BJ (cell line): ENCODE results near the gene NRGN. TPM values are rescaled to one million over a fixed set of nuclear protein-coding genes. Genes with fewer than 3 reads are reported as not detected.

Source experiments
- CTCF ChIA-PET: fragments of 350-600 bp; formaldehyde crosslinking; extraction: SDS; loops from one replicate; lab custom pipeline; 2021; ENCODE audit warnings: antibody characterized with exemption, inconsistent platforms; lab: Yijun Ruan, JAX
- POLR2A ChIA-PET: fragments of 300-600 bp; sonication (Branson Sonifier 250); formaldehyde crosslinking; extraction: SDS; loops from one replicate; lab custom pipeline; 2021; ENCODE audit warnings: antibody characterized with exemption; lab: Charles Lee
- DNase-seq: peaks from one replicate; pipeline ENCODE4 v3.0.0-alpha.2; 2011; ENCODE audit warnings: low read depth
- H3K27me3 ChIP-seq: 2 replicates; pipeline ENCODE4 v1.6.0; 2011; ENCODE audit warnings: low read length; ENCODE audit not compliant: control insufficient read depth, insufficient read depth
- H3K36me3 ChIP-seq: 2 replicates; pipeline ENCODE4 v1.5.1; 2011; ENCODE audit warnings: low read length; ENCODE audit not compliant: control insufficient read depth, insufficient read depth
- H3K4me3 ChIP-seq: 2 replicates; pipeline ENCODE4 v1.5.1; 2011; ENCODE audit warnings: low read depth, mild to moderate bottlenecking, control low read depth, low read length
- CTCF ChIP-seq: IDR thresholded peaks from 2 replicates; pipeline ENCODE4 v1.5.1; 2011; ENCODE audit warnings: low read depth, mild to moderate bottlenecking, control low read depth, inconsistent platforms, low read length, moderate library complexity; ENCODE audit not compliant: insufficient read depth
- polyA plus RNA-seq: library from polyadenylated mRNA; depleted of rRNA; stranded (reverse); fragments of >200 nt; gene quantifications from 2 replicates; pipeline ENCODE4 v1.2.3, GENCODE V29; 2011

Gene NRGN
- polyA plus RNA-seq, 1 experiment, result 1.6 TPM

GRCh38 chr11:124759266-124760204 lies 19.8 kb downstream of the NRGN start:
- no peak for DNase-seq
- CTCF ChIA-PET, result interaction anchor here (0.7 to 7.9 kb wide), 8 partner anchors 11 to 89 kb away, joined by 3 to 78 read pairs (median 7); partner anchors contain the start of genes SIAE and SPA17
- no peak overlapping the region for H3K4me3 ChIP-seq
- peaks cover 23% of the 10 kb centered on the region for H3K27me3 ChIP-seq
- POLR2A ChIA-PET, result no interaction called here
- no peak for TF ChIP-seq CTCF
- no peaks in the 10 kb centered on the region for H3K36me3 ChIP-seq

- Histone ChIP-seq H3K4me3 (no peak overlapping the region), H3K27me3 (peaks cover 23% of the 10 kb centered on the region)
- CTCF ChIA-PET, result interaction anchor here (0.7 to 7.9 kb wide), 4 partner anchors 14 to 89 kb away, joined by 3 to 78 read pairs (median 4); partner anchors contain the start of genes SIAE and SPA17
Measured at GRCh38 chr11:124760205-124760652, 20.5 kb downstream of the NRGN start.

GRCh38 chr11:124760806-124761205 lies 21.1 kb downstream of the NRGN start:
- Histone ChIP-seq H3K27me3 (peaks cover 22% of the 10 kb centered on the region), H3K4me3 (no peak overlapping the region), H3K36me3 (no peaks in the 10 kb centered on the region)
- no peak for TF ChIP-seq CTCF
- DNase-seq, result no peak
- CTCF ChIA-PET, result interaction anchor here (0.7 to 7.9 kb wide), 6 partner anchors 7 to 89 kb away, joined by 3 to 78 read pairs (median 4); partner anchors contain the start of genes SIAE, SPA17 and VSIG2
- POLR2A ChIA-PET, result no interaction called here

More at GRCh38 chr11:124760205-124760652, 20.5 kb downstream of the NRGN start:
- no peak for TF ChIP-seq CTCF
- POLR2A ChIA-PET, result no interaction called here
- no peaks in the 10 kb centered on the region for H3K36me3 ChIP-seq
- no peak for DNase-seq

- ChIA-PET CTCF (interaction anchor here (0.6 to 7.9 kb wide), 12 partner anchors 8 to 637 kb away, joined by 3 to 78 read pairs (median 4); partner anchors contain the start of genes SIAE, SPA17 and VSIG2), POLR2A (interaction anchor here (0.6 kb wide), 1 partner anchor 9 kb away, joined by 5 read pairs; no protein-coding TSS in a partner anchor)
- peaks cover 18% of the 10 kb centered on the region for H3K27me3 ChIP-seq
- no peak for TF ChIP-seq CTCF
- no peak for DNase-seq
- no peaks in the 10 kb centered on the region; the same call in 1 of the 2 replicates for H3K36me3 ChIP-seq
- H3K4me3 ChIP-seq, result no peak overlapping the region
Measured at GRCh38 chr11:124761301-124762104, 21.8 kb downstream of the NRGN start.
